ENCODE measurements around the gene TRABD. TPM values are rescaled to one million over a fixed set of nuclear protein-coding genes. Genes with fewer than 3 reads are reported as not detected.

The TRABD gene
- polyA plus RNA-seq, 2 donors, result 47.4 to 54.5 TPM

DNA sequence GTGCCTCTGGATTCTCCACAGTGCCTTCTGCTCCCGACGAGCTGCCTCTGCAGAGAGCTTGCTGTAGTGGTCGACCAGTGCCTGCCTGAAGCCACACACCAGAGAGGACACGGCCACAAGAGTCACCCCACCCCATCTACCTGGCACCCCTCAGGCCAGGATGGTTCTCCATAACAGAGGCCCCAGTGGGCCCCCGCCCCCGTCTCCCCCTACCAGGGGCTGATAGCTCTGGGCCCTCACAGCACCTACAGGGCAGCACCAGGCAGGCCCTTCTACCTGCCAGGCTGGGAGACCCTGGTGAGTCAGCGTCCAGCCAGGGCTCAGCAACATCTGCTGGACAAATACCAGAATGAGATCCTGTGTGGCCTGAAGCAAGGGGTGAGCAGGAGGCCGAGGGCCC is 36.8 kb downstream of the TRABD start:
- Histone ChIP-seq H3K9me3 (ENCODE audit: control insufficient read depth in 2 of 2, insufficient read depth in 1 of 2, low read depth in 1 of 2, low read length in 1 of 2) (no peaks in the 10 kb centered on the region), H3K36me3 (ENCODE audit: control insufficient read depth in 2 of 2, insufficient read depth in 2 of 2, low read length in 1 of 2) (peaks cover 14 to 88% of the 10 kb centered on the region in 2 donors), H3K4me1 (ENCODE audit: control insufficient read depth in 2 of 2, insufficient read depth in 2 of 2, low read length in 1 of 2) (peaks cover 4 to 5% of the 10 kb centered on the region in 2 donors), H3K27me3 (ENCODE audit: control insufficient read depth in 1 of 2, insufficient read depth in 2 of 2, low read length in 2 of 2) (no peaks in the 10 kb centered on the region), H3K4me3 (ENCODE audit: low read depth in 1 of 2, low read length in 2 of 2) (no peak overlapping the region), H3K27ac (ENCODE audit: low read depth in 2 of 2, low read length in 1 of 2) (no peak overlapping the region)
- WGBS, 2 donors, result 89 to 90% methylated on average over 8 of the region's 8 CpGs

DNA sequence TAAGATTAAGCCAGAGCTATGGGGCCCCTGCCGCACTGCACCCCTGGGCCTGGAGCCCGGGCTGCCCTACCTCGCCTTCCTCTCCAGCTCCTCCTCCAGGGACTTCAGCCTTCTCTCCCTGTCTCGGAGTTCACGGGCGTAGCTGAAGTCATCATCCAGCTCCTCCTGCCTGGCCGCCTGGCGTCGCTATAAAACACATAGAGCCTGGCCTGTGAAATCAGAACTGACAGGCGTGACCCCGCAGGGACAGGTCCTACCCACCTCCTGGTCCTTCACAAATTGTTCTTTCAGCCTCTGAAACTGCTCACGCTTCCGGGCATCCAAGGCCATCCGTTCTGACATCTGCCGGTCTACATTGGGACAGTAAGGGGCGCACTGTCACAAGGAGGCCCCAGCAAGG is 38.4 kb downstream of the TRABD start:
- WGBS, 2 donors, result 94 to 96% methylated on average over 16 of the region's 16 CpGs
- no peaks in the 10 kb centered on the region for H3K9me3 ChIP-seq (ENCODE audit: control insufficient read depth in 2 of 2, insufficient read depth in 1 of 2, low read depth in 1 of 2, low read length in 1 of 2)
- no peak overlapping the region for H3K27ac ChIP-seq (ENCODE audit: low read depth in 2 of 2, low read length in 1 of 2)
- H3K27me3 ChIP-seq (ENCODE audit: control insufficient read depth in 1 of 2, insufficient read depth in 2 of 2, low read length in 2 of 2), result no peaks in the 10 kb centered on the region
- H3K4me1 ChIP-seq (ENCODE audit: control insufficient read depth in 2 of 2, insufficient read depth in 2 of 2, low read length in 1 of 2), result peaks cover 4 to 5% of the 10 kb centered on the region in 2 donors
- no peak overlapping the region for H3K4me3 ChIP-seq (ENCODE audit: low read depth in 1 of 2, low read length in 2 of 2)
- H3K36me3 ChIP-seq (ENCODE audit: control insufficient read depth in 2 of 2, insufficient read depth in 2 of 2, low read length in 1 of 2), result peaks cover 17 to 84% of the 10 kb centered on the region in 2 donors

DNA sequence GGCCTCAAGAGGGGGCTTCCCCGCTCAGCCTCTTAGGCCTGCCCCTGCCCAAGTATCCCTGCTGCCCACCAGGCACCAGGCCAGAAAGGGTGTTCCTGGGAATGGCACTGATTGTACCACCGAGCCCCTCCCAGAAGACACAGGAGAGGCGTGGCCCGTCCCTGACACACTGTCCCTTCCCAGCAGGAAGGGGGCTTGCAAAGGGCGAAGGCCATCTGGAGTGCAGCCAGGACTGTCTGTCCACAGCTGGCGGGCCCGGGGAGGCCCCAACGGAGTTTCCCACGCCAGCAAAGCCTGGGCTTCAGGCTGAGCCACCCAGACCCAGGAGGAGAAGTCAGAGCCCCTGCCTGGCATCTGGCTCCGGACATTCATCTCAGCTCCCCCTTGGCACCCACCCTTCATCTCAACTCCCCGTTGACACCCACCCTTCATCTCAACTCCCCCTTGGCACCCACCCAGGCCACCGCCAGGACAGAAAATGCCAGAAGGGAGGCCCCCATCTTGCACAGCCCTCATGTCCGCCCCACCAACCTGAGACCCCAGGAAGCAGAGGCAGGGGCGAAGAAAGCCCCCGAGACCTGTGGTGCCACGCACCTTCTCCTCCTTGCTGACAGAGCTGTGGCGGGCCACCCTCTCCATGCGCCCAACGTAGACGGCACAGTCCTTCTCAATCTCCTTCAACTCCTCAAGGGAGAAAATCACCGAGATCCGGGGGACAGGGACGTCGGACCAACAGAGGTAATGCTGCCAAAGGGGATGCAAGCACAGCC is 39.7 kb downstream of the TRABD start:
- H3K4me3 ChIP-seq (ENCODE audit: low read depth in 1 of 2, low read length in 2 of 2), result no peak overlapping the region
- peaks cover 17 to 75% of the 10 kb centered on the region in 2 donors for H3K36me3 ChIP-seq (ENCODE audit: control insufficient read depth in 2 of 2, insufficient read depth in 2 of 2, low read length in 1 of 2)
- 80 to 87% methylated on average over 24 of the region's 24 CpGs for WGBS, 2 donors
- H3K9me3 ChIP-seq (ENCODE audit: control insufficient read depth in 2 of 2, insufficient read depth in 1 of 2, low read depth in 1 of 2, low read length in 1 of 2), result no peaks in the 10 kb centered on the region
- no peaks in the 10 kb centered on the region for H3K4me1 ChIP-seq (ENCODE audit: control insufficient read depth in 2 of 2, insufficient read depth in 2 of 2, low read length in 1 of 2)
- H3K27ac ChIP-seq (ENCODE audit: low read depth in 2 of 2, low read length in 1 of 2), result no peak overlapping the region
- H3K27me3 ChIP-seq (ENCODE audit: control insufficient read depth in 1 of 2, insufficient read depth in 2 of 2, low read length in 2 of 2), result no peaks in the 10 kb centered on the region

DNA sequence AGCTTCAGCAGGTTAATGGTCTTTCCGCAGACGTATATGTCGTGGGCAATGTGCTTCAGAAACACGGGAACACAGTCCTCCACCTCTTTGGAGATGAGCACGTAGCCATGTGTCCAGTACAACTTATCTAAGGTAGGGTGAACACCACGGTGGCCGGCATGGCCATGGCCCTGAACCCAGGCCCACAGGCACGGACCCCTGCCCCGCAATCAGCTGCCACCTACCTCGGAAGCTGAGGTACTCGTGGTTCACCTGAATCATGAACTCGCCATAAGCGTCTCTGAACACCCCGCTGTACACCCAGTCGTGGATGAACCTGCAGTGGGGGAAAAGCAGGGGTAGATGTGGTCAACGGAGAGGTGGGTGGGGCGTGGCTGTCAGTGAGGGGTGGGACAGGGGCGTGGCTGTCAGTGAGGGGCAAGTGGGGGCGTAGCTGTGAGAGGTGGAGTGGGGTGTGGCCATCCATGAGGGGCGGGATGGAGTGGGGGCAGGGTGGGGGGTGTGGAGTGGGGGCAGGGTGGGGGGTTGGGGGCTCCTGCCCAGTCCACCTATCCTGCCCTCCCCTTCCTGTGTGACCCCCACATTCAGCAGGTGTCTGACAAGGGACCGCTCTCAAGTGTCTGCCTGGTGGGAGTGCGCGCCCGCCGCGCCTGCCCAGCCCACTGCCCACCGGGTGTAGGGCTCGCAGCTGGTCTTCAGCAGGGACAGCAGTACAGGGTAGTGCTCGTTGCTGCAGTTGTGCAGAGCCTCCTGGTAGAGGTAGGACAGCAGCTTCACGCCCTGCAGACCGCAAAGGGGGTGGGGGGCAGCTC is 40.6 kb downstream of the TRABD start:
- 94% methylated on average over 24 to 31 of the region's 31 CpGs for WGBS, 2 donors
- Histone ChIP-seq H3K27ac (ENCODE audit: low read depth in 2 of 2, low read length in 1 of 2) (no peak overlapping the region), H3K4me3 (ENCODE audit: low read depth in 1 of 2, low read length in 2 of 2) (no peak overlapping the region), H3K36me3 (ENCODE audit: control insufficient read depth in 2 of 2, insufficient read depth in 2 of 2, low read length in 1 of 2) (peaks cover 14 to 66% of the 10 kb centered on the region in 2 donors), H3K4me1 (ENCODE audit: control insufficient read depth in 2 of 2, insufficient read depth in 2 of 2, low read length in 1 of 2) (no peaks in the 10 kb centered on the region), H3K27me3 (ENCODE audit: control insufficient read depth in 1 of 2, insufficient read depth in 2 of 2, low read length in 2 of 2) (no peaks in the 10 kb centered on the region), H3K9me3 (ENCODE audit: control insufficient read depth in 2 of 2, insufficient read depth in 1 of 2, low read depth in 1 of 2, low read length in 1 of 2) (no peaks in the 10 kb centered on the region)

DNA sequence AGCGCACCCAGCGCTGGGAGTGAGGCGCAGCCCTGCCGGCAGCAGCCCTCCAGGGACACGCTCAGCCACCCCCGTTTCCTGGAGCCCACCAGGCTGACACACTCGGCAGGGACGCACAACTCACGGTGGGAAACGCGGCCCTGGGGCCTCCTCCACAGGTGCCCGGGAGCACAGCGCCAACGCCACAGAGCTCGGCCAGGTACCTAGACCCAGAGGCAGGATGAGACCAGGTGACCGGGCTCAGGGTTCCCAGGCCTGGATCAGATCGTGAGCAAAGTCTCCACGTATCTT is 41.1 kb downstream of the TRABD start:
- Histone ChIP-seq H3K27me3 (ENCODE audit: control insufficient read depth in 1 of 2, insufficient read depth in 2 of 2, low read length in 2 of 2) (no peaks in the 10 kb centered on the region), H3K27ac (ENCODE audit: low read depth in 2 of 2, low read length in 1 of 2) (no peak overlapping the region), H3K9me3 (ENCODE audit: control insufficient read depth in 2 of 2, insufficient read depth in 1 of 2, low read depth in 1 of 2, low read length in 1 of 2) (no peaks in the 10 kb centered on the region), H3K4me1 (ENCODE audit: control insufficient read depth in 2 of 2, insufficient read depth in 2 of 2, low read length in 1 of 2) (no peaks in the 10 kb centered on the region), H3K36me3 (ENCODE audit: control insufficient read depth in 2 of 2, insufficient read depth in 2 of 2, low read length in 1 of 2) (peaks cover 12 to 61% of the 10 kb centered on the region in 2 donors), H3K4me3 (ENCODE audit: low read depth in 1 of 2, low read length in 2 of 2) (no peak overlapping the region)
- WGBS, 2 donors, result 92 to 93% methylated on average over 15 to 18 of the region's 18 CpGs

DNA sequence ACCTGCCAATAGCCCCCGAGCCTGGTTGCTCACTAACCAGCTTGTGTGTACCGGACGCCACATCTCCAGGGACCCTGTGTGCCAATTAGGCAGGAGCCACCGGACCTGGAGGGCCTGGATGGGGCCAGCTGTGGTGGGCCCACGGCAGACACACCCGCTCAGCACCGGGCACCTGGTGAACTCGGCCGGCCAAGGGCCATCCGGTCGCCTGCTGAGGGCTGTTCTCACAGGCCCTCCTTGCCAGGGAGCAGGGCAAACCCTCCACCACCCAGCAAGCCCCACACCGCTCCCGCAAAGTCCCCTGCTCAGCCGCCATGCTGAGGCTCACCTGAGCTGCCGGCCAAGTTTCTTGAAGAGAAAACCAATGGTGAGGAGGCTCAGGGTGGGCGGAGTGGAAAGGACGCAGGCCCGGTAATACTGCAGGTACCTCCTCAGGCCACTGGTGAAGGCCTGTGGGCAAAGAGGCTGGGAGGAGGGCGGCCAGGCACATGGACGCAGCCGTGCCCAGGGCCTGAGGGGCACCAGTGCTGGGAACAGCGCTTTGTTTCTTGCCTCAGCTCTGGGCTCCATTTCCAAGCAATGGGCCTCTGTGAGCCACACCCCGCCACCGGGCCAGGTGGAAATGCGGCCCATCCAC is 42.0 kb downstream of the TRABD start:
- Histone ChIP-seq H3K4me1 (ENCODE audit: control insufficient read depth in 2 of 2, insufficient read depth in 2 of 2, low read length in 1 of 2) (no peaks in the 10 kb centered on the region), H3K36me3 (ENCODE audit: control insufficient read depth in 2 of 2, insufficient read depth in 2 of 2, low read length in 1 of 2) (peaks cover 12 to 53% of the 10 kb centered on the region in 2 donors)
- 92 to 96% methylated on average over 24 to 25 of the region's 25 CpGs for WGBS, 2 donors

DNA sequence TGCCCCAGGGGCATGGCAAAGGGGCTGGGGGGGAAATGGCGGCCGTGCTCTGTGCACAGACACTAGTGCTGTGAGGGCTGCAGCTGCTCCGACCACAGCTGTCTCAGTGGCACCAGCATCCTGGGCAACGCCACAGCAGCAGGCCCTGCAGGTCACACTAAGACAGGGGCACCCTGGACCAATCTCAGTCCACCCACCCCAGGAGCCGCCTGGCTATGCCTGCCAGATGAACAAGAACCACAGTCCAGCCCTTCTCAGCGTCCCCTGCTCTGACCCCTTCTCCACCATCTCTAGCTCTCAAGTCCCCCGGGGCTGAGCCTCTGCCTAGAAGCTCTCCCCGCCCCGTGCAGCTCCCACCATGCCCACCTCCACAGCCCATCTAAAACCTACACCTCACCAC is 42.7 kb downstream of the TRABD start:
- WGBS, 2 donors, result 96 to 97% methylated on average over 9 of the region's 9 CpGs
- no peaks in the 10 kb centered on the region for H3K9me3 ChIP-seq (ENCODE audit: control insufficient read depth in 2 of 2, insufficient read depth in 1 of 2, low read depth in 1 of 2, low read length in 1 of 2)
- H3K4me3 ChIP-seq (ENCODE audit: low read depth in 1 of 2, low read length in 2 of 2), result no peak overlapping the region
- no peak overlapping the region for H3K27ac ChIP-seq (ENCODE audit: low read depth in 2 of 2, low read length in 1 of 2)
- H3K36me3 ChIP-seq (ENCODE audit: control insufficient read depth in 2 of 2, insufficient read depth in 2 of 2, low read length in 1 of 2), result peaks cover 12 to 53% of the 10 kb centered on the region in 2 donors
- H3K4me1 ChIP-seq (ENCODE audit: control insufficient read depth in 2 of 2, insufficient read depth in 2 of 2, low read length in 1 of 2), result no peaks in the 10 kb centered on the region
- H3K27me3 ChIP-seq (ENCODE audit: control insufficient read depth in 1 of 2, insufficient read depth in 2 of 2, low read length in 2 of 2), result no peaks in the 10 kb centered on the region

More for the DNA sequence above, 42.0 kb downstream of the TRABD start:
- Histone ChIP-seq H3K4me3 (ENCODE audit: low read depth in 1 of 2, low read length in 2 of 2) (no peak overlapping the region), H3K9me3 (ENCODE audit: control insufficient read depth in 2 of 2, insufficient read depth in 1 of 2, low read depth in 1 of 2, low read length in 1 of 2) (no peaks in the 10 kb centered on the region), H3K27me3 (ENCODE audit: control insufficient read depth in 1 of 2, insufficient read depth in 2 of 2, low read length in 2 of 2) (no peaks in the 10 kb centered on the region), H3K27ac (ENCODE audit: low read depth in 2 of 2, low read length in 1 of 2) (no peak overlapping the region)

DNA sequence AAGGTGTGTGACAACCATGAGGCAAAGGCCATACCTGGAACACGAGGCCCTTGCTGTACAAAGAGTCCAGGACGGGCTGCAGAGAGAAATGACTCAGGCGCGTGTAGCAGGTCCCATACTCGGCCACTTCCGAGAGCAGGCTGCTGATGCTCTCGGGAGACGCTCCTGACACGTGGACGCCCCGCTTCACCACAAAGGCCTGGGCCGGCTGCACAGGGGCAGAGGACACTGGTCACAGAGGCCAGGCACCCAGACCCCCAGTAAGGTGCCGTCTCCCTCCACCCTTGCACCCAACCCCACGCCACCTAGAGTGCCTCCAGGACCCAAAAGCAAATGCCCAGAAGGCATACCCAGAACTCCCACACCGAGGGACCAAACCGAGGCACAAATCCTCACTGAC is 43.7 kb downstream of the TRABD start:
- no peaks in the 10 kb centered on the region for H3K27me3 ChIP-seq (ENCODE audit: control insufficient read depth in 1 of 2, insufficient read depth in 2 of 2, low read length in 2 of 2)
- WGBS, 2 donors, result 95 to 96% methylated on average over 16 of the region's 16 CpGs
- no peak overlapping the region for H3K27ac ChIP-seq (ENCODE audit: low read depth in 2 of 2, low read length in 1 of 2)
- H3K4me1 ChIP-seq (ENCODE audit: control insufficient read depth in 2 of 2, insufficient read depth in 2 of 2, low read length in 1 of 2), result peaks cover 0 to 4% of the 10 kb centered on the region in 2 donors
- H3K36me3 ChIP-seq (ENCODE audit: control insufficient read depth in 2 of 2, insufficient read depth in 2 of 2, low read length in 1 of 2), result peaks cover 5 to 47% of the 10 kb centered on the region in 2 donors
- H3K9me3 ChIP-seq (ENCODE audit: control insufficient read depth in 2 of 2, insufficient read depth in 1 of 2, low read depth in 1 of 2, low read length in 1 of 2), result no peaks in the 10 kb centered on the region
- no peak overlapping the region for H3K4me3 ChIP-seq (ENCODE audit: low read depth in 1 of 2, low read length in 2 of 2)

DNA sequence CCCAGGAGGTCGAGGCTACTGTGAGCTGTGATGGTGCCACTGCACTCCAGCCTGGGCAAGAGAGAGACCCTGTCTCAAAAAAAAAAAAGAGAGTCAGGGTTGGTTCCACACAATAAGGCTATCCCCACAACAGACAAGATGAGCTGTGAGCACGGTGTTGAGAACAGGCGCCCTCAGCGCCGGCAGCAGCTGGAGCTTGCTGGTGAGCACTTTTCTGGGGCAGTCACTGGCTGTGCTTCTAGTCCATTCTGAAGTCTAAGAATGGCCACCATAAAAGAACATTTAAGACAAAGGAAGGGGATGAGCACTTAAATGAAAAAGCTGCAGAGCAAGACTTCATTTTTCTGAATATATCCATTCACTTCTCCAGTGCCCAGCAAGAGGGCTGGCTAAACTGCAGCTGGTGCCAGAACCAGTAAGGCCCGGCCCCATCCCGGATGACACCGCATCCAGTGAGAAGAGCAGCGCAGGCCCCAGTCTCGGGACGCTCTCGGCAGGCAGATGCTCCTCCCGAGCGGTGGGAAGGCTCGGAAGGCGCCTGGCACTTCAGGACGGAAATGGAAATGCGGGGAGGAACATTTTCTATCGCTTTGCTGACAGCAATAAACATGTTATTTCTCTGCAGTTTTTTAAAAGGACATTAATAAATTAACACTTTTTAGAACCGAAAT is 46.9 kb downstream of the TRABD start:
- 90 to 92% methylated on average over 20 of the region's 20 CpGs for WGBS, 2 donors
- Histone ChIP-seq H3K36me3 (ENCODE audit: control insufficient read depth in 2 of 2, insufficient read depth in 2 of 2, low read length in 1 of 2) (peaks cover 4 to 32% of the 10 kb centered on the region in 2 donors), H3K27ac (ENCODE audit: low read depth in 2 of 2, low read length in 1 of 2) (no peak overlapping the region)

More for the DNA sequence above, 46.9 kb downstream of the TRABD start:
- H3K4me1 ChIP-seq (ENCODE audit: control insufficient read depth in 2 of 2, insufficient read depth in 2 of 2, low read length in 1 of 2), result peaks cover 0 to 10% of the 10 kb centered on the region in 2 donors
- no peak overlapping the region for H3K4me3 ChIP-seq (ENCODE audit: low read depth in 1 of 2, low read length in 2 of 2)
- H3K9me3 ChIP-seq (ENCODE audit: control insufficient read depth in 2 of 2, insufficient read depth in 1 of 2, low read depth in 1 of 2, low read length in 1 of 2), result no peaks in the 10 kb centered on the region
- no peaks in the 10 kb centered on the region for H3K27me3 ChIP-seq (ENCODE audit: control insufficient read depth in 1 of 2, insufficient read depth in 2 of 2, low read length in 2 of 2)

All from esophagus (tissue), 2 donors.